AG09309 (cell line): ENCODE measurements around the gene EBF4.

Source experiments
- DNase-seq: peaks from one replicate; pipeline ENCODE4 v3.0.0-alpha.2; 2010; ENCODE audit warnings: low read depth
- H3K4me3 ChIP-seq: 2 replicates; pipeline ENCODE4 v1.5.1; 2011; ENCODE audit warnings: mild to moderate bottlenecking, low read depth, low read length, moderate library complexity; ENCODE audit not compliant: control insufficient read depth
- TF ChIP-seq, protein P1 (sequence below): IDR thresholded peaks from 2 replicates; pipeline ENCODE4 v1.5.1; 2011; ENCODE audit warnings: mild to moderate bottlenecking, low read depth, low read length, inconsistent platforms; ENCODE audit not compliant: insufficient read depth, control insufficient read depth; ENCODE audit errors: missing control alignments

EBF4 gene

DNA sequence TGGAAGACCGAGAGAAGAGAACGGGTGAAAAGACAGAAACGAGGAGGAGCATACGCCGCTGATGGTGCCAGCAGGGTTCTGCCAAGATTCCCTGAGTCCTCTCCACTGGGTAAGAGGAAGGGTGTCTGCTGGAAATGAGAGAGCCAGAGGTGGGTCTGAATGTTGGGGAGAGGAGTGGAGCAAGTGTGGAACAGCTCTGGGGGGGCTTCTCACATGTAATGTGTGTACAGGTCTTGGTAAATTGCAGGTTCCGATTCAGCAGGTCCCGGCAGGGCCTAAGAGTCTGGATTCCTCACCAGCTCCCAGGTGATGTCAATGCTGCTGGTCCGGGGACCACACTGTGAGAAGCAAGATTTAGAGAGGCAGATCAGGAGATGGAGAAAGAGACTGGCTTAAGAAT lies 1.5 kb upstream of the EBF4 start:
- TF ChIP-seq, protein P1, sequence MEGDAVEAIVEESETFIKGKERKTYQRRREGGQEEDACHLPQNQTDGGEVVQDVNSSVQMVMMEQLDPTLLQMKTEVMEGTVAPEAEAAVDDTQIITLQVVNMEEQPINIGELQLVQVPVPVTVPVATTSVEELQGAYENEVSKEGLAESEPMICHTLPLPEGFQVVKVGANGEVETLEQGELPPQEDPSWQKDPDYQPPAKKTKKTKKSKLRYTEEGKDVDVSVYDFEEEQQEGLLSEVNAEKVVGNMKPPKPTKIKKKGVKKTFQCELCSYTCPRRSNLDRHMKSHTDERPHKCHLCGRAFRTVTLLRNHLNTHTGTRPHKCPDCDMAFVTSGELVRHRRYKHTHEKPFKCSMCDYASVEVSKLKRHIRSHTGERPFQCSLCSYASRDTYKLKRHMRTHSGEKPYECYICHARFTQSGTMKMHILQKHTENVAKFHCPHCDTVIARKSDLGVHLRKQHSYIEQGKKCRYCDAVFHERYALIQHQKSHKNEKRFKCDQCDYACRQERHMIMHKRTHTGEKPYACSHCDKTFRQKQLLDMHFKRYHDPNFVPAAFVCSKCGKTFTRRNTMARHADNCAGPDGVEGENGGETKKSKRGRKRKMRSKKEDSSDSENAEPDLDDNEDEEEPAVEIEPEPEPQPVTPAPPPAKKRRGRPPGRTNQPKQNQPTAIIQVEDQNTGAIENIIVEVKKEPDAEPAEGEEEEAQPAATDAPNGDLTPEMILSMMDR = no peak
- no peak overlapping the region for H3K4me3 ChIP-seq
- DNase-seq = no peak

DNA sequence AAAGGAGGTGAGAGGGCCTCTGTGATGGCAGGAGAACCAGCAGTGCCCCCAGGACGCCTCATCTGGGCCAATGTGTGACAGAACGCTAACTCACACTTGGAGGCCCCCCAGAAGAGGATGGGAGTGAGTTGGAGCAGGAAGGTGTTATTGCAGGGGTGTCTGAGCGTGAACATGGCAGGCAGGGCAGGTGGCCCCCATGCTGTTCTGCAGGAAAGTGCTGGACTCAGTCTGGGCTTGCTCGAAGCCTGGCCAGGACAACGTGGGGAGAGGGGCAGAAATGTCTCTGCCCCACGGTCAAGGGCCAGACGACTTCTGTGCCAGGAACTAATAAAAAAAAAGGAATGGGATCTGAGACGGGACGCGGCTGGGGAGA lies 931 bp upstream of the EBF4 start:
- TF ChIP-seq, protein P1 = no peak
- no peak overlapping the region for H3K4me3 ChIP-seq

DNA sequence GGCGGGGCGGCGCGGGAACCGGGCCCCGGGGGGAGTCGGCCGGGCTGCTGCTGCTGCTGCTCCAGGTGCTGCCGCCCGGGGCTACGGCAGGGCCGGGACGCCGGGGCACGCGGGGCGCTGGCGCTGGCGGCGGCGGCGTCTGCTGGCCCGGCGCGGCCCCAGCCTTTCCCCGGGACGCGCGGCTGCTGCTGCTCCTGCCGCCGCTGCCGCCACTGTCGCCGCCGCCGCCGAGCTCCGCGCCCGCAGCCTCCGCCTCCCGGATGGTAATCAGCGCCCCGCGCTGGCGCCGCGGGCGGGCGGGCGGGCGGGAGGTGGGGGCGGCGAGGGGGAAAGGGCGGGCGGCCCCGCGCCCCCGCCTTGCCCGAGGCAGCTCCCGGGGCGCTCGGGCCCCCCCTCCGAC lies 306 bp downstream of the EBF4 start:
- DNase-seq = no peak
- H3K4me3 ChIP-seq = no peak overlapping the region
- TF ChIP-seq, protein P1 = no peak

More for the DNA sequence above, 931 bp upstream of the EBF4 start:
- DNase-seq = no peak

DNA sequence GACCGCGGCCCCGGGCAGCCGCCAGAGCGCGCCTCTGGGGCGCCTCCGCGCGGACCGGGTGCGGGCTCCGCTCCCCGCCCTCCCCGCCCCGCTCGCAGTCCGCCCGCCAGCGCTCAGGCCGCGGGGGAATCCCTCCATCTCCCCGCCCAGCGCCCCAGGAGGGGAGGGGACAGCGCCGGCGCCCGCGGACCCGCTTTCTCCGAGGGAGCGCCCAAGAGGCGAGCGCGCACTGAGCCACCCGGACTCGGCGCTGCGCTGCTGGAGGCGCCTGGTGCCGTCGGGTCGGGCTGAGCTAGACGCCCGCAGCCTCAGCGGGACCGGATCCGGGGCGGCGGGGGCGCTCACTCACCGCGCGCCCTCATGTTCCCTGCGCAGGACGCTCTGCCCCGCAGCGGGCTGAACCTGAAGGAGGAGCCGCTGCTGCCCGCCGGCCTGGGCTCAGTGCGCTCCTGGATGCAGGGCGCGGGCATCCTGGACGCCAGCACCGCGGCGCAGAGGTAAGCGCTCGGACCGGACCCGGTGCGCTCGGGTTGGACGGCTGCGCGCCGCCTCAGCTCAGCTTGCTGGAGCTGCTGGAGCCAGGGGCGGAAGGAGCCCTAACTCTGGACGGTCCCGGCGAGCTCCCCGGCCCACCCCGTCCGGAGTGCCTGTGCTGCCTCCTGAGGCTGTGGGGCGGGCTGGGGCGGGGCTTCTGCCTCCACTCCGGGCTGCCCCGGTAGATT lies 867 bp downstream of the EBF4 start:
- H3K4me3 ChIP-seq = no peak overlapping the region
- TF ChIP-seq, protein P1 = no peak

DNA sequence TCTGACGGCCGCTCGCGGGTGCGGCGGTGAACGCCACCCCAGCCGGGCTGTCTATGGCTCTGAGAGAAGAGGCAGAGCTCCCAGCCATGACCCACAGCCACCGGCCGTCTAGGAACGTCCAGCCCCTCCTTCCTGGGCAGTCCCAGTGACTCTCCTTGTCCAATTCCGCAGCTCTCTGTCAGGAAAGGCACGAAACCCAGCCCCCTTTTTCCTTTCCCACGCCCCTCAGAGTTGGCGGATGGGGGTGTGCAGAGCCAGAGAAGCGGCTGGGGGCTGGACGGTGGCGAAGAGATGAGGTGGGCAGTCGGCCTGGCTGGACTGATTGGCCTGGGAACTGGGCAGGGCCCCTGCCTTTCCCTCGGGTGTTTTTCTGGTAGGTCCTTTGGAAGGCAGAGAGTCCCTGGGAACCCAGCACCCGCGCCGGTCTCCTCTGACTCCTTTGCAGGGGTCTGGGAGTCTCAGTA lies 1.5 kb downstream of the EBF4 start:
- no peak overlapping the region for H3K4me3 ChIP-seq
- DNase-seq = no peak
- TF ChIP-seq, protein P1 = no peak

More for the DNA sequence above, 867 bp downstream of the EBF4 start:
- no peak for DNase-seq

DNA sequence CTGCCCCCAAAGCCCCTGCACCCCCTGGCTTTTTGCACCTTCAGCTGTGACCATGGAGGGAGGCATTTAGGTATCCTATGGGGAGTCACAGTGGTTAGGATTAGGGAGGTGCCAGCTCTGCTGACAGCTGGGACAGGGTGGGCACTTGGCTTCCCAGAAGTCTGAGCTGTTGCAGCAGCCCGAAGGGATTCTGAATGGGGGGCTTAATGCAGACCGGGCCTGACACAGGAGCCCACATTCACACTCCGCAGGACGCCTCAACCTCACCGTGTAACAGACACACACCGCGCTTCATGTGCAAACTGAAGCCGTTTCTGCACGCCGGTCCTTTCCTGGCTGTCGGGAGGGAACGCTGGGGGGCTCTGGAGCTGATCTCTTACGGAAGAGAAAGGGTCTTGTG lies 1.9 kb downstream of the EBF4 start:
- TF ChIP-seq, protein P1 = no peak
- no peak overlapping the region for H3K4me3 ChIP-seq
- DNase-seq = no peak
